Stimulated activated CD8-positive, alpha-beta memory T cell treated with anti-CD3 and anti-CD28 coated beads, Interleukin-15, amount 100 ng/mL, for 4 hours (primary cell): ENCODE data around the gene CEP112.
A peak's percentile ranks its signal among the peaks of the same experiment; 100 is the strongest.

ENCODE experiments used
- DNase-seq, 2 donors: peaks; one replicate each; pipeline ENCODE4 v3.0.0-alpha.2; 2020; ENCODE audit warnings: low read depth in 2 of 2

The CEP112 gene

DNA sequence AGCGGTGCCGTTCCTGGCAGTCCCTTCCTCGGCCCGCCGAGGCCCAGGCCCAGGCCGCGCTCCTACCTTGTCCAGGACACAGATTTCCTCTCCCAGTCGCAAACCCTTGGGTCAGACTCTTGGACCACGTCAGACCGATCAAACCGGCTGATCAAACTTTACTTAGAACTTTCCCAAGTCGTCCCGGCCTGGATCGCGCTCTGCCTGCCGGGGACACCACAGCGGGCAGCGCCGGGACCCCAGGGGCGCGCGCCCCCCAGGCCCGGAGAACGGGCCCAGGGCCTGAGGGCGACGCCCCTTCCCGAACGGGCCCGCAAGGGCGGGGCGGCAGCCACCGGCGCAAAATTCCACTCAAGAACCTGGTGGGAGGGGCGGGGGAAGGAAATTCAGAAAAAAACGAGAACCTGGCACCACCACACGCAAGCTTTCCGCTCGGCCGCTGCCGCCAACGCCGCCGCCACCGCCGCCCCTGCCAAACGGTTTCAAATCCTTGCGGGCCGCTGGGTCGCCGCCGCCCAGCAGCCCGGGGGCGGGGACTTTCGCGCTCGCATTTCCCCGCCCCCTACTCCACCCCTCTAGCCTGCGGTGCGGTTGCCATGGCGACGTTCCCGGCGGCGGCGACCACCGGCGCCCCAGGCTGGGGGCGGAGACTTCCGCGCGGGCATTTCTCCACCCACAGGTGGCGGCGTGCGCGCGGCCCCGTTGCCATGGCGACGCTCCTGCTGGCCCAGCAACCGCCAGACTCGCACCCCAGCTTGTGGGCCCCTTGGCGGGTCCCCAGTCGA, at the start of gene CEP112:
TSS of gene CEP112 (minus strand) at position 541 of the 785 bp plus-strand sequence.
- DNase-seq: peak; percentile 84 to 87

- DNase-seq: no peak
These were observed 48.7 kb upstream of the CEP112 start for GRCh38 chr17:66240630-66241029.

GRCh38 chr17:66240013-66240412, 48.1 kb upstream of the CEP112 start:
- DNase-seq: no peak

DNA sequence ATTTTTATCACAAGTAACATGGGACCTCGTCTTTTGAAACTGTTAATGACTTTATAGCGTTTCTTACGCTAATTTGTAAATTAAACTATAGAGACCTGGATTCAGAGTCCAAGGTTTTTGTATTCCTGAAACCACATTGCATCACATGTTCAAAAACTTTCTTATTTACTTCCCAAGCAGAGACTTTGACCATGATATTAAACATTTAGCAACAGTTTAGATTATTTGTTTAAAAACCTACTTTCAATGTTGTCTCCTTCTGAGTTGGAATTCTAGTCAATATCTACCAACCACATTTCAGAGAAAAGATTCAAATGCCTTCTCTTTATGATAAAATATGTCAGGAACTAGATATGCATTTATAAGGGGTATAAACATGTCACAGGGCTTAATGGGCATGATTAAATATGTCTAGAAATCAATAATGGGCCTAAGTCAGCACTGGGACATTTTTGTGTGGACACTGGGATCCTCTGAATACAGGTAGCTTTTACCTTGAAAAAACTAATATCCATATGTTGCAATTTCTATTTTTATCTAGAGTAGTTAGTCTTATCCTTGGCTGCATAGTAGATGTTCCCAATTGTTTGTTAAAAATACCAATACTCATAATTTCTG, 43.6 kb upstream of the CEP112 start:
- DNase-seq: no peak

DNA sequence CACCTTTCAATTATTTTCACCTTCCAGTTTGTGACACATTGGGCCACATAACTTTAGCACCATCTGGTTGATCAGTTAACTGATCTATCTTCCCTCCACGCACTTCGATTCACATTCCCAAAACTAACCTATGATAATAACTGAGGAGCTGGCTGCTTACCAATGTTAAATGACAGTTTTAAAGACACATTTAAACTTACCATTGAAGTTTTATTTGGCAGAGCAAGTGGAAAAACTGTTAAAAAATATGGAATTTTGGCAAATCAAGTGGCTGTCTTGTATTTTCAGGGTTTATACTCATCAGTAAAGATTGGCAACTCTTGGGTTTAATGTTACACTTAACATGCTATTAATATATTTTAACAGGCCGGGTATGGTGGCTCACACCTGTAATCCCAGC, 42.7 kb upstream of the CEP112 start:
- DNase-seq: no peak

DNA sequence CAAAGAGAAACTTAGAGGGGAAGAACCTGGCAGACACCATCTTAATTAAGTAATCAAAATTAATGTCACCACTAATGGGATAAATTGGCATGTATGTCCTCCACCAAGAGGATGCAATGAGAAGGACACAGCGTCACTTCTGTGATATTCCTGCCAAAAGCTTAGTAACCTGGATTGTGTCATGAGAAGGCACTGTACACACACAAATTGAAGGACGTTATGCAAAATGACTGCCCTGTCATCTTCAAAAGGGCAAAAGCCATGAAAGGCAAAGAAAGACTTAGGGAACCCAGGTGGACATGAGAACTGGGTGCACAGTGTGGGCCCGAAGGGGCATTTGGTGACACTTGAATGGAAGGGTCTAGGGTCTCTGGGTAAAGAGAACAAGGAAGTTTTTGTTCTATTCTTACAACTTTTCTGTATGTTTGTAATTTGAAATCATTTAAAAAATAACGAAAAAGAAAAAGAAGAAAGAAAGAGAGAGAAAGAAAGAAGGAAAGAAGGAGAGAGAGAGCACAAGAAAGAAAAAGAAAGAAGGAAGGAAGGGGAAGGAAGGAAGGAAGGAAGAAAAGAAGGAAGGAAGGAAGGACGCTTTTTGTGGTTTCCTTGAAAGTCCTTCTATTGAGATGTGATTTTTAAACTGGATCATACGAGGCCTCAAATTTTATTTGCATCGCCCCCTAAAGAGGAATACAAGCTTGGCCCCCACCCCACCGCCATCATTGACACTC, 41.3 kb upstream of the CEP112 start:
- no peak for DNase-seq

- no peak for DNase-seq
These were observed 39.1 kb upstream of the CEP112 start for GRCh38 chr17:66230922-66231591.

DNA sequence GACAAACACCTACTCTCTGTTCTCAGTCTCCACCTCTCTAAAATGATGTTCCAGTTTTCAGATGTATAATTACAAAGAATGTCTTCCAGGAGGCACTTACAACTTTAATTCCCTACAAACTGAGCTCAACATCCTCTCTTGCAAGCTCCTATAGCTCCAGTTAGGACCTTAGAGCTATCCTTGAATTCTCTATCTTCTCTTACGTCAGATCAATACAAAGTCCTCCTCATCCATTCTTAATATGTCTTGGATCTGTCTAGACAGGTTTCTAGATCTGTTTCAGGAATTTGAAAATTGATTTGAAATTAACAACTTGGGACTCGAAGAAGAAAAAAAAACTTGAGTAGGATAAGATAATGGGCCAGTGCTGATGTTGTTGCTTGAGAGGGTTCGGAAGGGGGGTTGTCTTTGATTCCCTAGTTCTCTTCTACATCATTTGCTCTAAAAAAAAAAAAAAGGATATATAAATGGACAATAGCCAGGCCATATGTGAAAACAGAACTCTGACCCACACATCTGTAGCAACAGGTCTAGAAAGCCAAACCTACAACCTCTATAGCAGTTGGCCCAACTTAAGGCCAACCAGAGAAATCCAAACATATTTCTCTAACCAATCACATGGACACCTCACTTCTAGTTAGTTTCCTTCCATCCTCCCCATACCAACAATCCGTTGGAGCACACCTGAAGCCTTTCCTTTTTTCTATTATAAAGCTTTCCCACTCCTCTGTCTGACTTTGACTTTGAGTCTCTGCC, 38.0 kb upstream of the CEP112 start:
- no peak for DNase-seq

GRCh38 chr17:66228887-66229782, 37.2 kb upstream of the CEP112 start, which contains the start of gene APOH:
TSS of gene APOH (minus strand) at chr17:66229415. CDS start at chr17:66229379, 36 bp downstream.
- no peak for DNase-seq

DNA sequence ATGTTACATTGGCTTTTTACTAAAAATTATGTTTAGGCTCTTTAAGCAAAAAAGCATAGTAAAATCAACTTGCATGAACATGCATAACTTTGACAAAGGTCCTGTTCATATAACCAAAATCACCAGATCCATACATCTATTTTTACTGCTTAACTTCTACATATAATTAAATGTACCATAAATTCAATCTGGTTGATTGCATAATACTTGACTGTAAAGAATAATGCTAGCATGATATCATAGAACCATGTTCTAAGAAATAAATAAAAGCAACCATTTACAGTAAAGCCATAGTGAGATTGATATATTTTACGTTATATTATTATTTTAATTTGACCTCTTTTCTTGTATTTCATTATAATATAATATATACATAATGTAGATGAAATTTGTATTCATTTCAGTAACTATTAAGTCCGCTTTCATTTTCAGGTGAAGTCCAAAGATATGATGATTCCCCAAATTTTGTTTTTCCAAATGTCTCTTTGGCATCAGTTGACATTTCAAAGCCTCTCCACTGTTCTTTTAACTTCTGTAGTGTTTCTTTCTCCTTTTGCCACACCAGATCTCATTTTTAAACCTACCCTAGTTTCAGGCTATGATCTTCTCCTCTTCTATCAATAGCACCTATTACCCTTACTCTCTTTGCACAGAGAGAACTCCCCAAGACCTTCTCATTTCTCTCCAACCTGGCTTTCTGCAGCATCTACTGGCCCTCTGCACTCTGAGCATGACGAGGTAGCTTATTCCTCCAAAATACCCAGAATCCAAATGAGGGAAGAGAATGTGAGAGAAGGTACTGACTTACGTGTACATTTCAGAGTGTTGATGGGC, 35.5 kb upstream of the CEP112 start:
- DNase-seq: no peak

- no peak for DNase-seq
These were observed 30.9 kb upstream of the CEP112 start for GRCh38 chr17:66222798-66223350.

- no peak for DNase-seq
These were observed 30.0 kb upstream of the CEP112 start for GRCh38 chr17:66221755-66222530.

GRCh38 chr17:66221343-66221742, 29.4 kb upstream of the CEP112 start:
- no peak for DNase-seq

- DNase-seq: no peak
These were observed 28.3 kb upstream of the CEP112 start for GRCh38 chr17:66220079-66220835.

DNA sequence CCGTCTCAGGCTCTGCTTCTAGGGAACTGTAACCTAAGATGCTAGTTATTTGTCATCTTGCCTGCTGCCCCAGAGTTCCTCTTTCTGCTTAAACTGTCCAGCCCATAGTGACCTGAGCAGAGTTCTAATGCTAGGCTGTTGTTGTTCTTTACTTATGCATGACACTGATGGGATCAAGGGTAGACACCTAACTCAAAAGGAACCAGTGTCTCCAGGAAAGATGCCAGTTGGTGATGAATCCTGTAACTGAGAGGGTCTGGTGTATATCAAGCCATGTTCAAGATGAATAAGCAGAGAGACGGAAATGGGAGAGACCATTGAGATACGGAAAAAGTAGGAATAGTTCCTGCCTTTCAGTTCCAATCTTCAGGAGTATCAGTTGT, 23.6 kb upstream of the CEP112 start:
- DNase-seq: no peak

- no peak for DNase-seq
These were observed 23.1 kb upstream of the CEP112 start for GRCh38 chr17:66214884-66215528.
